GM23338 (cell line): ENCODE data around the gene CLIC5. TPM values are rescaled to one million over a fixed set of nuclear protein-coding genes. Genes with fewer than 3 reads are reported as not detected.

Experiments used
- ATAC-seq: fragments of 200-7000 bp; cut with Tn5 transposase; 3 replicates; pipeline ENCODE4 v1.9.1; 2020
- DNase-seq: peaks from one replicate; pipeline ENCODE4 v3.0.0-alpha.2; 2015; ENCODE audit warnings: low spot score
- H2AFZ ChIP-seq: fragments of 200-600 bp; sonication (generic); 2 replicates; pipeline ENCODE4 v1.8.0; 2016; ENCODE audit warnings: antibody characterized with exemption, mild to moderate bottlenecking, moderate library complexity
- H3F3A ChIP-seq: fragments of 200-600 bp; sonication (generic); replicated peaks from 2 replicates; pipeline ENCODE4 v1.8.0; 2017; ENCODE audit warnings: antibody characterized with exemption, mixed run types, low read depth
- H3K27ac ChIP-seq: fragments of 200-600 bp; sonication (generic); 2 replicates; pipeline ENCODE4 v1.6.1; 2016; ENCODE audit warnings: low read depth
- H3K27me3 ChIP-seq: fragments of 200-600 bp; sonication (generic); 2 replicates; pipeline ENCODE4 v1.8.0; 2016; ENCODE audit warnings: mild to moderate bottlenecking, mixed run types, moderate library complexity; ENCODE audit not compliant: insufficient read depth
- H3K36me3 ChIP-seq: fragments of 200-600 bp; sonication (generic); 2 replicates; pipeline ENCODE4 v1.8.0; 2016; ENCODE audit warnings: mild to moderate bottlenecking; ENCODE audit not compliant: insufficient read depth
- H3K4me1 ChIP-seq: fragments of 200-600 bp; sonication (generic); 2 replicates; pipeline ENCODE4 v1.8.0; 2016; ENCODE audit warnings: mild to moderate bottlenecking, moderate library complexity; ENCODE audit not compliant: insufficient read depth
- H3K4me2 ChIP-seq: fragments of 200-600 bp; sonication (generic); 2 replicates; pipeline ENCODE4 v1.7.1; 2017; ENCODE audit warnings: mixed run types
- H3K4me3 ChIP-seq: fragments of 200-600 bp; sonication (generic); 2 replicates; pipeline ENCODE4 v1.6.1; 2016; ENCODE audit warnings: mixed run types
- H3K79me2 ChIP-seq: fragments of 200-600 bp; sonication (generic); replicated peaks from 2 replicates; pipeline ENCODE4 v1.8.0; 2017; ENCODE audit warnings: mild to moderate bottlenecking; ENCODE audit not compliant: insufficient read depth
- H3K9me2 ChIP-seq: fragments of 200-600 bp; sonication (generic); 2 replicates; pipeline ENCODE4 v1.8.0; 2017; ENCODE audit not compliant: insufficient read depth
- H4K20me1 ChIP-seq: fragments of 200-600 bp; sonication (generic); replicated peaks from 2 replicates; pipeline ENCODE4 v1.8.0; 2017; ENCODE audit warnings: mild to moderate bottlenecking; ENCODE audit not compliant: insufficient read depth
- H3K27ac Mint-ChIP-seq: 2 replicates; pipeline ENCODE4 v1.8.0; 2020; ENCODE audit warnings: inconsistent platforms, mild to moderate bottlenecking, moderate library complexity, mixed read lengths
- H3K27me3 Mint-ChIP-seq: 3 replicates; pipeline ENCODE4 v1.8.0; 2022; ENCODE audit warnings: low read depth, mild to moderate bottlenecking, moderate library complexity, mixed read lengths, inconsistent platforms; ENCODE audit not compliant: insufficient read depth, poor library complexity
- H3K36me3 Mint-ChIP-seq: 3 replicates; pipeline ENCODE4 v1.8.0; 2021; ENCODE audit warnings: low read depth, mild to moderate bottlenecking, inconsistent platforms, moderate library complexity, mixed read lengths
- H3K4me1 Mint-ChIP-seq: 3 replicates; pipeline ENCODE4 v1.8.0; 2020; ENCODE audit warnings: mild to moderate bottlenecking, inconsistent platforms, mixed read lengths
- H3K4me3 Mint-ChIP-seq: 3 replicates; pipeline ENCODE4 v1.8.0; 2021; ENCODE audit warnings: moderate library complexity, mild to moderate bottlenecking, inconsistent platforms, mixed read lengths
- H3K9me3 Mint-ChIP-seq: 3 replicates; pipeline ENCODE4 v1.8.0; 2020; ENCODE audit warnings: moderate library complexity, mild to moderate bottlenecking, inconsistent platforms, mixed read lengths
- CREB1 ChIP-seq: fragments of 250-450 bp; sonication (Bioruptor Pico); IDR thresholded peaks from 2 replicates; pipeline ENCODE4 v1.5.0; 2020; ENCODE audit warnings: low read depth, mild to moderate bottlenecking, moderate library complexity
- EZH2 ChIP-seq: fragments of 200-600 bp; sonication (generic); IDR thresholded peaks from one replicate; pipeline ENCODE4 v1.8.0; 2017; ENCODE audit warnings: antibody characterized with exemption, mild to moderate bottlenecking, low read depth; ENCODE audit not compliant: unreplicated experiment
- EZH2phosphoT487 ChIP-seq: fragments of 200-600 bp; sonication (generic); IDR thresholded peaks from one replicate; pipeline ENCODE4 v1.8.1; 2018; ENCODE audit warnings: antibody characterized with exemption; ENCODE audit not compliant: unreplicated experiment
- JUNB ChIP-seq: IDR thresholded peaks from one replicate; pipeline ENCODE4 v1.6.1; 2016; ENCODE audit warnings: antibody characterized with exemption; ENCODE audit not compliant: unreplicated experiment
- NANOG ChIP-seq: IDR thresholded peaks from 2 replicates; pipeline ENCODE4 v1.6.1; 2016; ENCODE audit warnings: antibody characterized with exemption, borderline replicate concordance
- POLR2AphosphoS5 ChIP-seq: IDR thresholded peaks from 2 replicates; pipeline ENCODE4 v1.6.1; 2016; ENCODE audit warnings: antibody characterized with exemption, low read depth
- STAT1 ChIP-seq: IDR thresholded peaks from one replicate; pipeline ENCODE4 v1.6.1; 2016; ENCODE audit warnings: antibody characterized with exemption; ENCODE audit not compliant: unreplicated experiment
- ZNF114 ChIP-seq: fragments of 250-450 bp; sonication (Bioruptor Pico); IDR thresholded peaks from 2 replicates; pipeline ENCODE4 v1.5.0; 2020; ENCODE audit warnings: mild to moderate bottlenecking, moderate library complexity
- ZNF331 ChIP-seq: fragments of 250-450 bp; sonication (Bioruptor Pico); IDR thresholded peaks from 2 replicates; pipeline ENCODE4 v1.5.0; 2020; ENCODE audit warnings: low read depth, mild to moderate bottlenecking, moderate library complexity
- polyA plus RNA-seq: library from polyadenylated mRNA; unstranded; fragments of >200 nt; fragmentation: Nextera tagmentation; extraction: Ambion mirVana; gene quantifications from 2 replicates; pipeline ENCODE4 v1.2.1, GENCODE V29; 2016
- total RNA-seq: library from RNA; depleted of rRNA; stranded (reverse); fragments of >200 nt; shearing (Covaris generic); gene quantifications from 2 replicates; pipeline ENCODE4 v1.2.3, GENCODE V29; 2014
- TF ChIP-seq, protein P1 (sequence below): IDR thresholded peaks from 2 replicates; pipeline ENCODE4 v1.6.1; 2016; ENCODE audit warnings: antibody characterized with exemption
- TF ChIP-seq, protein P2 (sequence below): fragments of 250-450 bp; sonication (Bioruptor Pico); IDR thresholded peaks from 2 replicates; pipeline ENCODE4 v1.5.0; 2020; ENCODE audit warnings: mild to moderate bottlenecking, moderate library complexity

Gene CLIC5
- total and polyA plus RNA-seq, 2 experiments from 2014 or later = 0.08 TPM; not detected in 1

DNA sequence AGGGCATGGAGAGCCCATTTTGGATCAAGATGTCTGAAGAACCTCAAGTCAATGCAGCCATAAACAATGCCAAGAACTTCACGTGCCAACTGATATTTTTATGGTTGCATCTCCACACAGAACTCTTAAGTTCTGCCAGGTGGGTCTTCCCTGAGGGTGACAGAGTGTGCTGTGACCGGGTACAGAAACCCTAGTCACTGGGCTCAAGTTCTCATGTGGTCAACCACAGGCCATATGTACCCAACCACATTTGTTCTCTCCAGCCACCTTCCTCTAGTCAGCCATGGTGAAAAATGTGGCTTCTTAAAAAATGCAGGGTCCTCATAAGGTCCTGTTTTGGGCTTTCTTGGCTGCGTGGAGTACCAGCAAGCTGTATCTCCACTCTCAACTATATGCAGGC lies 48.9 kb downstream of the CLIC5 start:
- H3K27me3 Mint-ChIP-seq = peaks cover 2% of the 10 kb centered on the region
- H3F3A ChIP-seq = no peaks in the 10 kb centered on the region
- no peaks in the 10 kb centered on the region for H3K9me3 Mint-ChIP-seq
- no peak overlapping the region for H3K27ac ChIP-seq
- H3K36me3 ChIP-seq = no peaks in the 10 kb centered on the region; the same call in 1 of the 2 replicates
- H3K36me3 Mint-ChIP-seq = no peaks in the 10 kb centered on the region
- TF ChIP-seq EZH2 (no peak), NANOG (no peak), EZH2phosphoT487 (no peak), ZNF114 (CRISPR knock-in tag) (no peak)
- TF ChIP-seq, protein P1, sequence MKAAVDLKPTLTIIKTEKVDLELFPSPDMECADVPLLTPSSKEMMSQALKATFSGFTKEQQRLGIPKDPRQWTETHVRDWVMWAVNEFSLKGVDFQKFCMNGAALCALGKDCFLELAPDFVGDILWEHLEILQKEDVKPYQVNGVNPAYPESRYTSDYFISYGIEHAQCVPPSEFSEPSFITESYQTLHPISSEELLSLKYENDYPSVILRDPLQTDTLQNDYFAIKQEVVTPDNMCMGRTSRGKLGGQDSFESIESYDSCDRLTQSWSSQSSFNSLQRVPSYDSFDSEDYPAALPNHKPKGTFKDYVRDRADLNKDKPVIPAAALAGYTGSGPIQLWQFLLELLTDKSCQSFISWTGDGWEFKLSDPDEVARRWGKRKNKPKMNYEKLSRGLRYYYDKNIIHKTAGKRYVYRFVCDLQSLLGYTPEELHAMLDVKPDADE = no peak
- H3K4me2 ChIP-seq = no peak overlapping the region
- H3K4me3 Mint-ChIP-seq = no peak overlapping the region
- no peak overlapping the region for H3K4me3 ChIP-seq
- no peaks in the 10 kb centered on the region for H3K79me2 ChIP-seq
- no peaks in the 10 kb centered on the region for H3K4me1 ChIP-seq
- ATAC-seq = no peak
- DNase-seq = no peak
- H2AFZ ChIP-seq = no peak overlapping the region
- H3K27me3 ChIP-seq = no peaks in the 10 kb centered on the region
- H3K4me1 Mint-ChIP-seq = peaks cover 9% of the 10 kb centered on the region; the same call in 2 of the 3 replicates
- no peaks in the 10 kb centered on the region for H4K20me1 ChIP-seq
- H3K9me2 ChIP-seq = peaks cover 27% of the 10 kb centered on the region
- H3K27ac Mint-ChIP-seq = no peak overlapping the region

DNA sequence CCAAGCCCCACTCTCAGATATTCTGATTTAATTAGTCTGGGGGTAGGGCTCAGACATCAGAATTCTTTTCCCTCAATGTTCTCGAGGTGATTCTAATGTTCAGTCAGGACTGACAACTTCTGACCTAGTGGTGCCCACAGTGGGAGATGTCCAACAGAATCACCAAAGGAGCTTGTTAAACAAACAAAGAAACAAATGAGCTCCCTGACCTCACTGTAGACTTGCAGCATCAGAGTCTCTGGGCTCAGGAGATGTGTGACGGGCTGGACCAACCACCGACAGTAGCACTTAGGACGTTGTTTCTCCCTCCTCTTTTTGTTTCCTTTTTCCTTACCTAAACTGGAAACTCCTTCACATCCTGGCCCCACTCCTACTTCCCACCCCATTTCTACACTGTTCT lies 49.3 kb downstream of the CLIC5 start:
- Histone ChIP-seq H3K27ac (no peak overlapping the region), H2AFZ (no peak overlapping the region), H3K4me2 (no peak overlapping the region), H3K4me3 (no peak overlapping the region), H3K79me2 (no peaks in the 10 kb centered on the region), H3K36me3 (no peaks in the 10 kb centered on the region; the same call in 1 of the 2 replicates), H3K27me3 (no peaks in the 10 kb centered on the region), H3F3A (no peaks in the 10 kb centered on the region), H3K4me1 (no peaks in the 10 kb centered on the region), H4K20me1 (no peaks in the 10 kb centered on the region), H3K9me2 (peaks cover 27% of the 10 kb centered on the region)
- H3K27me3 Mint-ChIP-seq = peaks cover 2% of the 10 kb centered on the region
- H3K4me3 Mint-ChIP-seq = no peak overlapping the region
- no peaks in the 10 kb centered on the region for H3K9me3 Mint-ChIP-seq
- no peak overlapping the region for H3K27ac Mint-ChIP-seq
- DNase-seq = no peak
- ATAC-seq = no peak
- H3K4me1 Mint-ChIP-seq = peaks cover 9% of the 10 kb centered on the region; the same call in 2 of the 3 replicates
- H3K36me3 Mint-ChIP-seq = no peaks in the 10 kb centered on the region
- no peak for TF ChIP-seq ZNF331
- no peak for TF ChIP-seq NANOG
- no peak for TF ChIP-seq EZH2phosphoT487
- no peak for TF ChIP-seq CREB1 (CRISPR knock-in tag)
- TF ChIP-seq EZH2 = no peak
- TF ChIP-seq JUNB = no peak
- TF ChIP-seq POLR2AphosphoS5 = no peak
- TF ChIP-seq STAT1 = no peak
- TF ChIP-seq, protein P1 = no peak
- TF ChIP-seq, protein P2, sequence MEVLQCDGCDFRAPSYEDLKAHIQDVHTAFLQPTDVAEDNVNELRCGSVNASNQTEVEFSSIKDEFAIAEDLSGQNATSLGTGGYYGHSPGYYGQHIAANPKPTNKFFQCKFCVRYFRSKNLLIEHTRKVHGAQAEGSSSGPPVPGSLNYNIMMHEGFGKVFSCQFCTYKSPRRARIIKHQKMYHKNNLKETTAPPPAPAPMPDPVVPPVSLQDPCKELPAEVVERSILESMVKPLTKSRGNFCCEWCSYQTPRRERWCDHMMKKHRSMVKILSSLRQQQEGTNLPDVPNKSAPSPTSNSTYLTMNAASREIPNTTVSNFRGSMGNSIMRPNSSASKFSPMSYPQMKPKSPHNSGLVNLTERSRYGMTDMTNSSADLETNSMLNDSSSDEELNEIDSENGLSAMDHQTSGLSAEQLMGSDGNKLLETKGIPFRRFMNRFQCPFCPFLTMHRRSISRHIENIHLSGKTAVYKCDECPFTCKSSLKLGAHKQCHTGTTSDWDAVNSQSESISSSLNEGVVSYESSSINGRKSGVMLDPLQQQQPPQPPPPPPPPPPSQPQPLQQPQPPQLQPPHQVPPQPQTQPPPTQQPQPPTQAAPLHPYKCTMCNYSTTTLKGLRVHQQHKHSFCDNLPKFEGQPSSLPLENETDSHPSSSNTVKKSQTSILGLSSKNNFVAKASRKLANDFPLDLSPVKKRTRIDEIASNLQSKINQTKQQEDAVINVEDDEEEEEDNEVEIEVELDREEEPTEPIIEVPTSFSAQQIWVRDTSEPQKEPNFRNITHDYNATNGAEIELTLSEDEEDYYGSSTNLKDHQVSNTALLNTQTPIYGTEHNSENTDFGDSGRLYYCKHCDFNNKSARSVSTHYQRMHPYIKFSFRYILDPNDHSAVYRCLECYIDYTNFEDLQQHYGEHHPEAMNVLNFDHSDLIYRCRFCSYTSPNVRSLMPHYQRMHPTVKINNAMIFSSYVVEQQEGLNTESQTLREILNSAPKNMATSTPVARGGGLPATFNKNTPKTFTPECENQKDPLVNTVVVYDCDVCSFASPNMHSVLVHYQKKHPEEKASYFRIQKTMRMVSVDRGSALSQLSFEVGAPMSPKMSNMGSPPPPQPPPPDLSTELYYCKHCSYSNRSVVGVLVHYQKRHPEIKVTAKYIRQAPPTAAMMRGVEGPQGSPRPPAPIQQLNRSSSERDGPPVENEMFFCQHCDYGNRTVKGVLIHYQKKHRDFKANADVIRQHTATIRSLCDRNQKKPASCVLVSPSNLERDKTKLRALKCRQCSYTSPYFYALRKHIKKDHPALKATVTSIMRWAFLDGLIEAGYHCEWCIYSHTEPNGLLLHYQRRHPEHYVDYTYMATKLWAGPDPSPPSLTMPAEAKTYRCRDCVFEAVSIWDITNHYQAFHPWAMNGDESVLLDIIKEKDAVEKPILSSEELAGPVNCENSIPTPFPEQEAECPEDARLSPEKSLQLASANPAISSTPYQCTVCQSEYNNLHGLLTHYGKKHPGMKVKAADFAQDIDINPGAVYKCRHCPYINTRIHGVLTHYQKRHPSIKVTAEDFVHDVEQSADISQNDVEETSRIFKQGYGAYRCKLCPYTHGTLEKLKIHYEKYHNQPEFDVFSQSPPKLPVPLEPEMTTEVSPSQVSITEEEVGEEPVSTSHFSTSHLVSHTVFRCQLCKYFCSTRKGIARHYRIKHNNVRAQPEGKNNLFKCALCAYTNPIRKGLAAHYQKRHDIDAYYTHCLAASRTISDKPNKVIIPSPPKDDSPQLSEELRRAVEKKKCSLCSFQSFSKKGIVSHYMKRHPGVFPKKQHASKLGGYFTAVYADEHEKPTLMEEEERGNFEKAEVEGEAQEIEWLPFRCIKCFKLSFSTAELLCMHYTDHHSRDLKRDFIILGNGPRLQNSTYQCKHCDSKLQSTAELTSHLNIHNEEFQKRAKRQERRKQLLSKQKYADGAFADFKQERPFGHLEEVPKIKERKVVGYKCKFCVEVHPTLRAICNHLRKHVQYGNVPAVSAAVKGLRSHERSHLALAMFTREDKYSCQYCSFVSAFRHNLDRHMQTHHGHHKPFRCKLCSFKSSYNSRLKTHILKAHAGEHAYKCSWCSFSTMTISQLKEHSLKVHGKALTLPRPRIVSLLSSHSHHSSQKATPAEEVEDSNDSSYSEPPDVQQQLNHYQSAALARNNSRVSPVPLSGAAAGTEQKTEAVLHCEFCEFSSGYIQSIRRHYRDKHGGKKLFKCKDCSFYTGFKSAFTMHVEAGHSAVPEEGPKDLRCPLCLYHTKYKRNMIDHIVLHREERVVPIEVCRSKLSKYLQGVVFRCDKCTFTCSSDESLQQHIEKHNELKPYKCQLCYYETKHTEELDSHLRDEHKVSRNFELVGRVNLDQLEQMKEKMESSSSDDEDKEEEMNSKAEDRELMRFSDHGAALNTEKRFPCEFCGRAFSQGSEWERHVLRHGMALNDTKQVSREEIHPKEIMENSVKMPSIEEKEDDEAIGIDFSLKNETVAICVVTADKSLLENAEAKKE = no peak
